ENCODE results near the gene SUSD4. TPM values are rescaled to one million over a fixed set of nuclear protein-coding genes. Genes with fewer than 3 reads are reported as not detected.
A peak's percentile ranks its signal among the peaks of the same experiment; 100 is the strongest.

SUSD4 gene
- total and polyA plus RNA-seq, 10 of the 15 experiments (the other 5 are each of a cell fraction or from before 2014, with no cell fraction given): 0.13 to 1.1 (median 0.26) TPM; not detected in 3

DNA sequence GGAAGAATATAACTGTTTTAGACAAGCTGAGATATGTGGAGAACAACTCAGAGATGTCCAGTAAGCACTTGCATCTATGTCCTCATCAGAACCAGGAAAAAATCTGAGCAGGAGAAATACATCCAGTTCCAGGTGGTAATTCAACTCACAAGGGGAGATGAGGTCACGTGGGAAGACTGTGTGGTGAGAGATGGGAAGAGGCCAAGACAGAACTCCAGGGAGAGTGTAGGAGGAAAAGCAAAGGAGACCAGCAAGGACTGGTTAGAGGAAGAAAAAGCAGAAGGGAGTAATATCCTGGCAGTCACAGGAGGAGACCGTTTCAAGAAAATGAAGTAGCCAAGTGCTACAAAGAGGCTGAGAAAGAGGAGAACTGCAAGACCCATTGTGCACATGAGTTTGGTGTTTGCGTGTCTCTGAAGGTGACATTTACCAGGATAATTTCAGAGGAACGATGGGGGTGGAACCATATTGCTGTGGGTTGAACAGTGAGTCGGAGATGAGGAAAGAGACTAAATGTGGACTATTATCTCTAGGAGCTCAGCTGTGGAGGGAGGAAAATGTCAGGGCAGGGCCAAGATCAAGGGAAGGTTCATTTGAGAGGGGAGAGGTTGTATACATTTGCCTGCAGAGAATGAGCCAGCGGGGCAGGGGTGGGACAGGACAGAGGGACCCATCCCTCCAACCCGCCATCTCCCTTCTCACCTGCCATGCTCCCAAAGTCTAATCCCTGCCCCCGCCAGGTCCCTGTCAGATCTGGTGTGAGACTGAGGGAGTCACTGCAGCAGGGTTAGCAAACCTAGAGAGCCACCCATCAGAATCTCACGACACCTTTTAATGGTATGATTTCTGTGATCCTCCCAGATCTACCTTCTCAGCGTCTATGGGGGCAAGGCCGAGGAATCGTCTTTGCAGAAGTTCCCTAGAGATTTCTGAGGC is 24.9 kb downstream of the SUSD4 start (continued):
- no peak for TF ChIP-seq HDAC6 (IDR thresholded peaks at IDR 0.05; ENCODE audit: unreplicated experiment)

DNA sequence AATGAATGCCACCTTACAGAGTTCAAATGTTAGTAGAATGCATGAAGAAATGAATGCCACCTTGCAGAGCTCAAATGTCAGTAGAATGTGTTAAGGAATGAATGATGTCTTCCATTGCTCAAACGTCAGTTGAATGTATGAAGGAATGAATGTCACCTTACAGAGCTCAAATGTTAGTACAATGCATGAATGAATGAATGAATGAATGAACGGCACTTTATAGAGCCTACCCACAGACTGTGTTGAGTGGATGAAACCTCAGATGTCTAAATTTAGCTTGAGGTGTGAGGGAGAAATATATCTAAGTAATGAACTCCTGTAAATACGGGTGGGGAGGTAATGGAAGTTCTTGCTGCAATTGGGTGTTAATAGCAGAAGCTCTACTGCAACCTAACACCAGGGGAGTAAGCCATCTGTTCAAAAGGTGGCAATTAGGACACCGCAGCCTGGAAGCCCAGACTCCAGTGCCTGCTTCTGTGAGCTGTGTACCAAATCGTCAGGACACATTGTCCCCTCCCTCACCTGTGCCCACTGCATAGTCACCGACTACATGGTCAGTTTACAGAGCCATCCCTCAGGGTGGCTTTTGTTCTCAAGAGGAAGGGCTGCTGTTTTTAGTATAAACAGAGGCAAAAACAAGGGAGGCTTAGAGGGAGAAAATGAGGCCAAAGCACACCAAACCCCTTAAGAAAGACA is 26.7 kb downstream of the SUSD4 start:
- H3K27me3 ChIP-seq (replicated peaks in 1 of 2; ENCODE audit: control insufficient read depth in 2 of 2, insufficient read depth in 2 of 2, low read length in 1 of 2): peaks cover 0 to 2% of the 10 kb centered on the region in 2 experiments; a peak in 1 of 4 replicates
- no peaks in the 10 kb centered on the region for H3K79me2 ChIP-seq (ENCODE audit: control insufficient read depth, insufficient read depth, low read length)
- 14% methylated on average over 6 of the region's 6 CpGs for WGBS (ENCODE audit: insufficient coverage, insufficient replicate concordance, low lambda C conversion rate, missing lambda C conversion rate)
- H4K20me1 ChIP-seq (ENCODE audit: control insufficient read depth, insufficient read depth): no peaks in the 10 kb centered on the region
- peak; percentile 82 for TF ChIP-seq ZNF24 (IDR thresholded peaks at IDR 0.05)
- no peak for TF ChIP-seq PRDM15 (CRISPR knock-in tag; IDR thresholded peaks at IDR 0.05)
- TF ChIP-seq CBX5 (IDR thresholded peaks at IDR 0.05; ENCODE audit: low read depth): no peak
- no peaks in the 10 kb centered on the region for H3K4me1 ChIP-seq (ENCODE audit: control insufficient read depth, insufficient read depth, low read length)
- CTCF ChIA-PET: interaction anchor here (0.7 kb wide), 1 partner anchor 8 kb away, joined by 3 read pairs; no protein-coding TSS in a partner anchor
- H3K36me3 ChIP-seq (ENCODE audit: control insufficient read depth in 2 of 2, insufficient read depth in 2 of 2, low read length in 1 of 2): no peaks in the 10 kb centered on the region
- no peak overlapping the region for H3K4me3 ChIP-seq
- no peak for DNase-seq (ENCODE audit: low read depth, low spot score)
- no peak for FAIRE-seq
- POLR2A ChIA-PET: no interaction called here
- in situ Hi-C loops (cut with MboI) (no loop called here), intact Hi-C loops (cut with micrococcal nuclease; ENCODE audit: unreplicated experiment) (no loop called here)
- SMC1A ChIA-PET (ENCODE audit: uncharacterized antibody, unreplicated experiment): no interaction called here
- no peak overlapping the region for H3K9ac ChIP-seq (ENCODE audit: control insufficient read depth, insufficient read depth, low read length)
- no peaks in the 10 kb centered on the region for H3K9me3 ChIP-seq (replicated peaks; ENCODE audit: control insufficient read depth, insufficient read depth, low read length)
- no peak overlapping the region for H2AFZ ChIP-seq (ENCODE audit: control insufficient read depth, low read depth, low read length)
- BruUV-seq (replicated peaks): no TSS peak
- H3K4me2 ChIP-seq (ENCODE audit: control insufficient read depth, insufficient read depth): no peak overlapping the region
- no peak overlapping the region for H3K27ac ChIP-seq (ENCODE audit: control insufficient read depth, insufficient read depth)
- no peak for ATAC-seq
- RAD21 ChIA-PET (ENCODE audit: unreplicated experiment): no interaction called here

All from GM12878 (cell line).